WERI-Rb-1 (cell line): ENCODE results near the gene C19orf85.

Experiments
- DNase-seq: peaks from one replicate; pipeline ENCODE4 v3.0.0-alpha.2; 2020
- H3K27ac ChIP-seq: fragments of 250-450 bp; sonication (Bioruptor Pico); 2 replicates; pipeline ENCODE4 v1.5.1; 2020; ENCODE audit warnings: mild to moderate bottlenecking, moderate library complexity
- H3K27me3 ChIP-seq: fragments of 250-450 bp; sonication (Bioruptor Pico); 2 replicates; pipeline ENCODE4 v1.5.1; 2021; ENCODE audit warnings: mild to moderate bottlenecking, low read depth, moderate library complexity; ENCODE audit not compliant: insufficient read depth, severe bottlenecking
- H3K36me3 ChIP-seq: fragments of 250-450 bp; sonication (Bioruptor Pico); 2 replicates; pipeline ENCODE4 v1.5.1; 2020; ENCODE audit warnings: mild to moderate bottlenecking, moderate library complexity
- H3K4me3 ChIP-seq: 2 replicates; pipeline ENCODE4 v1.5.1; 2011; ENCODE audit warnings: low read depth, mild to moderate bottlenecking, control low read depth, low read length
- H3K9me3 ChIP-seq: fragments of 250-450 bp; sonication (Bioruptor Pico); 2 replicates; pipeline ENCODE4 v1.5.1; 2021; ENCODE audit warnings: mild to moderate bottlenecking, moderate library complexity; ENCODE audit not compliant: severe bottlenecking
- CTCF ChIP-seq: IDR thresholded peaks from 2 replicates; pipeline ENCODE4 v1.5.1; 2011; ENCODE audit warnings: low read depth, mild to moderate bottlenecking, control low read depth, inconsistent platforms, low read length

The C19orf85 gene

GRCh38 chr19:55479451-55480230, 15.1 kb upstream of the C19orf85 start:
- H3K9me3 ChIP-seq = no peaks in the 10 kb centered on the region
- DNase-seq = no peak
- no peaks in the 10 kb centered on the region for H3K27me3 ChIP-seq
- no peak overlapping the region for H3K4me3 ChIP-seq
- TF ChIP-seq CTCF = no peak
- H3K27ac ChIP-seq = no peak overlapping the region
- H3K36me3 ChIP-seq = peaks cover 6% of the 10 kb centered on the region; the same call in 1 of the 2 replicates

GRCh38 chr19:55479045-55479444, 14.5 kb upstream of the C19orf85 start:
- no peak overlapping the region for H3K27ac ChIP-seq
- no peaks in the 10 kb centered on the region for H3K9me3 ChIP-seq
- no peak for TF ChIP-seq CTCF
- peaks cover 6% of the 10 kb centered on the region; the same call in 1 of the 2 replicates for H3K36me3 ChIP-seq
- DNase-seq = no peak
- no peak overlapping the region for H3K4me3 ChIP-seq
- no peaks in the 10 kb centered on the region for H3K27me3 ChIP-seq

- no peak overlapping the region for H3K27ac ChIP-seq
- no peak for TF ChIP-seq CTCF
- peaks cover 6% of the 10 kb centered on the region; the same call in 1 of the 2 replicates for H3K36me3 ChIP-seq
- no peak overlapping the region for H3K4me3 ChIP-seq
- no peaks in the 10 kb centered on the region for H3K9me3 ChIP-seq
- no peaks in the 10 kb centered on the region for H3K27me3 ChIP-seq
- no peak for DNase-seq
Measured at GRCh38 chr19:55478364-55478763, 13.8 kb upstream of the C19orf85 start.

- peaks cover 1% of the 10 kb centered on the region; the same call in 1 of the 2 replicates for H3K36me3 ChIP-seq
- no peak overlapping the region for H3K27ac ChIP-seq
- DNase-seq = no peak
- TF ChIP-seq CTCF = no peak
- H3K4me3 ChIP-seq = no peak overlapping the region
- H3K27me3 ChIP-seq = no peaks in the 10 kb centered on the region
- H3K9me3 ChIP-seq = no peaks in the 10 kb centered on the region
Measured at GRCh38 chr19:55477905-55478304, 13.4 kb upstream of the C19orf85 start.

- no peak for TF ChIP-seq CTCF
- Histone ChIP-seq H3K9me3 (no peaks in the 10 kb centered on the region), H3K27ac (peak within 1 kb of the TSS; percentile 92), H3K4me3 (peak within 1 kb of the TSS; percentile 81), H3K27me3 (no peaks in the 10 kb centered on the region), H3K36me3 (no peaks in the 10 kb centered on the region)
- peak; percentile 98 for DNase-seq
Measured at GRCh38 chr19:55476100-55476775, 11.7 kb upstream of the C19orf85 start, which contains the start of gene ZNF628. TSS of gene ZNF628 (plus strand) at chr19:55476617. CDS start at chr19:55479911, 3,294 bp downstream.
